ENCODE results near the gene PLSCR1. TPM values are rescaled to one million over a fixed set of nuclear protein-coding genes. Genes with fewer than 3 reads are reported as not detected.

PLSCR1 gene
- total and polyA plus RNA-seq, 9 of the 15 experiments (the other 6 are each of a cell fraction or from before 2014, with no cell fraction given), result 40.6 to 122 (median 69.1) TPM

- no peaks in the 10 kb centered on the region for H3K27me3 ChIP-seq (ENCODE audit: control insufficient read depth in 2 of 2, insufficient read depth in 2 of 2, low read length in 2 of 2)
- peak overlapping the region; percentile 48; the same call in 1 of the 2 replicates for H3K4me3 ChIP-seq
- H3K27ac ChIP-seq (ENCODE audit: extremely low read depth, low read depth, low read length), result peak overlapping the region; percentile 82; the same call in 2 of the 3 replicates
- H3K36me3 ChIP-seq (ENCODE audit: control insufficient read depth, insufficient read depth, low read length), result no peaks in the 10 kb centered on the region
- in situ Hi-C loops (cut with MboI) (no loop called here), intact Hi-C loops (cut with micrococcal nuclease) (loop anchor here (2.0 to 5.0 kb wide), 3 partner anchors 29 to 99 kb away; no protein-coding TSS in a partner anchor)
- peak overlapping the region; percentile 85; the same call in 1 of the 2 replicates for H3K4me2 ChIP-seq (ENCODE audit: insufficient read depth, low read length)
- no peak for TF ChIP-seq ILK (tag; IDR thresholded peaks at IDR 0.05; ENCODE audit: borderline replicate concordance, low read depth)
- TF ChIP-seq YBX1 (IDR thresholded peaks at IDR 0.05), result no peak
- TF ChIP-seq POLR3A (IDR thresholded peaks at IDR 0.05; ENCODE audit: borderline replicate concordance, extremely low read depth, insufficient read depth, insufficient read length), result no peak
- no peak for TF ChIP-seq ASH1L (IDR thresholded peaks at IDR 0.05; ENCODE audit: borderline replicate concordance, low read depth, partially characterized antibody)
- TF ChIP-seq FOXP4 (CRISPR knock-in tag; IDR thresholded peaks at IDR 0.05; ENCODE audit: borderline replicate concordance), result no peak
- no peak for TF ChIP-seq ZBED1 (IDR thresholded peaks at IDR 0.05)
- no peak for TF ChIP-seq RBM34 (IDR thresholded peaks at IDR 0.05; ENCODE audit: borderline replicate concordance, insufficient read depth, low read length)
- no peak for TF ChIP-seq PRPF4 (IDR thresholded peaks at IDR 0.05; ENCODE audit: insufficient read depth, low read depth, low read length, poor library complexity, severe bottlenecking)
- TF ChIP-seq BCL6 (CRISPR knock-in tag; IDR thresholded peaks at IDR 0.05), result no peak
- no peak for TF ChIP-seq NR4A1 (CRISPR knock-in tag; IDR thresholded peaks at IDR 0.05)
- TF ChIP-seq NR4A1 (tag; IDR thresholded peaks at IDR 0.05), result no peak
- no peak for TF ChIP-seq ZNF324 (CRISPR knock-in tag; IDR thresholded peaks at IDR 0.05)
- no peak for TF ChIP-seq ZBTB34 (CRISPR knock-in tag; IDR thresholded peaks at IDR 0.05)
- TF ChIP-seq MYNN (IDR thresholded peaks at IDR 0.05), result no peak
- no peak for TF ChIP-seq MYNN (CRISPR knock-in tag; IDR thresholded peaks at IDR 0.05)
- no peak for TF ChIP-seq SAFB (IDR thresholded peaks at IDR 0.05; ENCODE audit: borderline replicate concordance, low read depth, low read length)
- TF ChIP-seq HDAC8 (tag; IDR thresholded peaks at IDR 0.05), result no peak
- TF ChIP-seq EWSR1 (IDR thresholded peaks at IDR 0.05; ENCODE audit: borderline replicate concordance, low read depth, partially characterized antibody), result no peak
- TF ChIP-seq TARDBP (IDR thresholded peaks at IDR 0.05), result no peak
- TF ChIP-seq ZNF780A (CRISPR knock-in tag; IDR thresholded peaks at IDR 0.05), result no peak
- DNase-seq (ENCODE audit: extremely low read depth in 1 of 4, low spot score in 3 of 4) (peak in 1 of 4 experiments; percentile 16), FAIRE-seq (no peak), ATAC-seq (no peak)
- POLR2A ChIA-PET, result interaction anchor here (0.7 to 3.2 kb wide), 5 partner anchors 13 to 76 kb away, joined by 3 to 12 read pairs (median 5); partner anchors contain the start of gene PLSCR1
- peak overlapping the region in 1 of 2 experiments; percentile 78; a peak in 2 of 4 replicates for H3K9ac ChIP-seq (ENCODE audit: insufficient read depth in 1 of 2, low read depth in 2 of 2, low read length in 2 of 2)
- no peaks in the 10 kb centered on the region for H4K20me1 ChIP-seq (replicated peaks; ENCODE audit: control insufficient read depth, insufficient read depth, low read length)
- no peaks in the 10 kb centered on the region for H3K9me3 ChIP-seq (replicated peaks; ENCODE audit: control insufficient read depth, insufficient read depth, low read depth, low read length)
- H3K9me1 ChIP-seq (ENCODE audit: control insufficient read depth, insufficient read depth, low read length), result no peaks in the 10 kb centered on the region
- WGBS (ENCODE audit: insufficient coverage, low coverage, missing lambda C conversion rate), result 37% methylated on average over 3 of the region's 4 CpGs
- CTCF ChIA-PET (ENCODE audit: low intra/inter-chr PET ratio), result no interaction called here
- peak overlapping the region; percentile 97 for H2AFZ ChIP-seq (ENCODE audit: low read depth, low read length)
- H3K4me1 ChIP-seq (replicated peaks in 1 of 2; ENCODE audit: control insufficient read depth in 2 of 2, insufficient read depth in 2 of 2, low read length in 2 of 2), result peaks cover 3 to 11% of the 10 kb centered on the region in 2 experiments; a peak in 3 of 5 replicates
- peaks cover 2% of the 10 kb centered on the region; the same call in 2 of the 3 replicates for H3K79me2 ChIP-seq (ENCODE audit: control insufficient read depth, insufficient read depth, low read length)
- no TSS peak for BruUV-seq (replicated peaks)
These were observed 76.2 kb downstream of the PLSCR1 start for GRCh38 chr3:146468234-146468633.

Data from K562 (cell line).